Gastrocnemius medialis (tissue), 4 donors: ENCODE data around the gene FASTKD2. TPM values are rescaled to one million over a fixed set of nuclear protein-coding genes. Genes with fewer than 3 reads are reported as not detected.
"Not testable (repeated sequence)": the region's sequence is repeated elsewhere in the genome, so short reads cannot be mapped to it uniquely, and the experiment has no call there.

ENCODE experiments used
- ATAC-seq, 2 donors: fragments of 150-250 bp; one replicate each; pipeline ENCODE4 v1.9.1; 2016
- DNase-seq, 2 donors: peaks; one replicate each; pipeline ENCODE4 v3.0.0-alpha.2; 2019
- H3K27ac ChIP-seq, 4 donors: fragments of 200-600 bp; sonication (generic); 1 replicate in 1 of 4; 2 replicates in 3 of 4; pipeline ENCODE4 v1.5.1; 2016 to 2018; ENCODE audit warnings: mild to moderate bottlenecking in 2 of 4, moderate library complexity in 1 of 4
- H3K27me3 ChIP-seq, 3 donors: fragments of 200-600 bp; sonication (generic) in 2 of 3; 1 replicate in 1 of 3; 2 replicates in 2 of 3; pipeline versions ENCODE4 v1.5.1 to v1.6.0; 2016 to 2019; ENCODE audit warnings: mild to moderate bottlenecking in 1 of 3, moderate library complexity in 1 of 3
- H3K36me3 ChIP-seq, 2 donors: fragments of 200-600 bp; sonication (generic) in 1 of 2; one replicate each; pipeline ENCODE4 v1.5.1; 2017 to 2018
- H3K4me1 ChIP-seq, 2 donors: fragments of 200-600 bp; sonication (generic) in 1 of 2; one replicate each; pipeline ENCODE4 v1.5.1; 2016 to 2017; ENCODE audit warnings: mild to moderate bottlenecking in 2 of 2
- H3K4me3 ChIP-seq, 4 donors: fragments of 200-600 bp; sonication (generic) in 3 of 4; 1 replicate in 1 of 4; 2 replicates in 3 of 4; pipeline ENCODE4 v1.5.1; 2016 to 2019; ENCODE audit warnings: mild to moderate bottlenecking in 2 of 4
- H3K9me3 ChIP-seq, 3 donors: fragments of 200-600 bp; sonication (generic) in 2 of 3; 1 replicate in 1 of 3; 2 replicates in 2 of 3; pipeline ENCODE4 v1.5.1; 2016 to 2019
- POLR2A ChIP-seq, 2 donors: fragments of 450-650 bp; IDR thresholded peaks; one replicate each; pipeline ENCODE4 v1.6.1; 2017; ENCODE audit warnings: antibody characterized with exemption in 2 of 2, mild to moderate bottlenecking in 2 of 2, moderate library complexity in 2 of 2
- in situ Hi-C, 4 donors: fragments of 200-750 bp; cut with MboI; loops; one replicate each; pipeline versions ENCODE4 v1.15.0 to v1.8.0; 2017; ENCODE audit warnings: low sequenced_read_pairs in 4 of 4
- intact Hi-C: fragments of 100-400 bp; cut with DNase I; formaldehyde crosslinking; loops from one replicate; pipeline ENCODE4 v1.15.1; 2023; ENCODE audit warnings: low total_unique reads
- total RNA-seq, 4 donors: library from RNA; depleted of rRNA; stranded (reverse); fragments of >200 nt; gene quantifications; one replicate each; pipeline versions ENCODE4 v1.1.0 to v1.2.3, GENCODE V29; 2016
- TF ChIP-seq, protein P1 (sequence below), 5 experiments: fragments of 450-650 bp in 3 of 5; fragments of 200-600 bp in 2 of 5; sonication (generic) in 2 of 5; IDR thresholded peaks in 4 of 5; conservative IDR thresholded peaks in 1 of 5; 1 replicate in 4 of 5; 2 replicates in 1 of 5; pipeline ENCODE4 v1.5.1; 2016 to 2019; ENCODE audit warnings: antibody characterized with exemption in 5 of 5, mild to moderate bottlenecking in 3 of 5, moderate library complexity in 3 of 5

FASTKD2 gene
- total RNA-seq, 4 donors from 2014 or later, result 42.9 to 68.6 (median 54.9) TPM

DNA sequence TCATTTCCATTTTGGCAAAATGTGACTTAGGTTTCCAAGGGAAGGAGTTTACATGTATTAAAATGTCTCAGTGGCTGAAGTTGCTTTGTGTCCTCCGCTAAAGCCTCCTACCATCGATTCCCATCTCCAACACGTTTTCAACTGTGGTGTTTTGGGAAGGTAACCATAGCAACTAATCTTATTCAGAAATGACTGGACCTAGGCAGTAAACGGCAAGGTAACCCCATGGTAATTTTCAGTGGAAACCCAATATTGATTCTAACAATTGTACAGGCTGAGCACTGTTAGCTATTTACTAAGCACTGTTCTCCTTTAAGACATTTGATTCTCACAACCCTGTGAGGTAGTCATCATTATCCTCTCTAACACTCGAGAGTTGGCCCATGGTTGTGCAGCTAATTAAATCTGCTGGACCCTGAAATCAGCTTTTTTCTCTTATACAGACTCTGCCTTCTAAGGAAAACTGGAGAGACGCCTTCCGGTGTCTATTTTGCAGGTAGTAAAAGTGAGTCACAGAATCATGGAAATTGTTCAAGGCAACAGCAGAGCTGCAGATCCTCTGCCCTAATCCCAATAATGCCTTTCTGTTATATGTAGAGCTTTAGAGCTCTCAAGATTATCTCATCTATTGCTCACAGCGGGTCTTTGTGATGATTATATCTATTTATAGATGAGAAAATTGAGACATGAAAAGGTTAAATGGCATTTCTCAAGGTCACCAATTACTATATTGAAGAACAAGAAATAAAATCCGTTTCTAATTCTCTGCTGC lies 36.2 kb downstream of the FASTKD2 start:
- Histone ChIP-seq H3K36me3 (no peaks in the 10 kb centered on the region), H3K27me3 (no peaks in the 10 kb centered on the region), H3K4me1 (peaks cover 0 to 10% of the 10 kb centered on the region in 2 donors), H3K9me3 (no peaks in the 10 kb centered on the region), H3K4me3 (no peak overlapping the region), H3K27ac (no peak overlapping the region)
- no peak for ATAC-seq
- in situ Hi-C loops, result loop anchor here in 1 of 4 donors (5.0 kb wide), 1 partner anchor 671 kb away; no protein-coding TSS in a partner anchor
- intact Hi-C loops, result loop anchor here (2.0 to 10.0 kb wide), 2 partner anchors 183 to 675 kb away; no protein-coding TSS in a partner anchor
- no peak for DNase-seq
- TF ChIP-seq, protein P1, sequence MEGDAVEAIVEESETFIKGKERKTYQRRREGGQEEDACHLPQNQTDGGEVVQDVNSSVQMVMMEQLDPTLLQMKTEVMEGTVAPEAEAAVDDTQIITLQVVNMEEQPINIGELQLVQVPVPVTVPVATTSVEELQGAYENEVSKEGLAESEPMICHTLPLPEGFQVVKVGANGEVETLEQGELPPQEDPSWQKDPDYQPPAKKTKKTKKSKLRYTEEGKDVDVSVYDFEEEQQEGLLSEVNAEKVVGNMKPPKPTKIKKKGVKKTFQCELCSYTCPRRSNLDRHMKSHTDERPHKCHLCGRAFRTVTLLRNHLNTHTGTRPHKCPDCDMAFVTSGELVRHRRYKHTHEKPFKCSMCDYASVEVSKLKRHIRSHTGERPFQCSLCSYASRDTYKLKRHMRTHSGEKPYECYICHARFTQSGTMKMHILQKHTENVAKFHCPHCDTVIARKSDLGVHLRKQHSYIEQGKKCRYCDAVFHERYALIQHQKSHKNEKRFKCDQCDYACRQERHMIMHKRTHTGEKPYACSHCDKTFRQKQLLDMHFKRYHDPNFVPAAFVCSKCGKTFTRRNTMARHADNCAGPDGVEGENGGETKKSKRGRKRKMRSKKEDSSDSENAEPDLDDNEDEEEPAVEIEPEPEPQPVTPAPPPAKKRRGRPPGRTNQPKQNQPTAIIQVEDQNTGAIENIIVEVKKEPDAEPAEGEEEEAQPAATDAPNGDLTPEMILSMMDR (IDR thresholded peaks at IDR 0.05 in 4 of 5, conservative IDR thresholded peaks at IDR 0.05 in 1 of 5), result no peak
- no peak for TF ChIP-seq POLR2A (IDR thresholded peaks at IDR 0.05)

DNA sequence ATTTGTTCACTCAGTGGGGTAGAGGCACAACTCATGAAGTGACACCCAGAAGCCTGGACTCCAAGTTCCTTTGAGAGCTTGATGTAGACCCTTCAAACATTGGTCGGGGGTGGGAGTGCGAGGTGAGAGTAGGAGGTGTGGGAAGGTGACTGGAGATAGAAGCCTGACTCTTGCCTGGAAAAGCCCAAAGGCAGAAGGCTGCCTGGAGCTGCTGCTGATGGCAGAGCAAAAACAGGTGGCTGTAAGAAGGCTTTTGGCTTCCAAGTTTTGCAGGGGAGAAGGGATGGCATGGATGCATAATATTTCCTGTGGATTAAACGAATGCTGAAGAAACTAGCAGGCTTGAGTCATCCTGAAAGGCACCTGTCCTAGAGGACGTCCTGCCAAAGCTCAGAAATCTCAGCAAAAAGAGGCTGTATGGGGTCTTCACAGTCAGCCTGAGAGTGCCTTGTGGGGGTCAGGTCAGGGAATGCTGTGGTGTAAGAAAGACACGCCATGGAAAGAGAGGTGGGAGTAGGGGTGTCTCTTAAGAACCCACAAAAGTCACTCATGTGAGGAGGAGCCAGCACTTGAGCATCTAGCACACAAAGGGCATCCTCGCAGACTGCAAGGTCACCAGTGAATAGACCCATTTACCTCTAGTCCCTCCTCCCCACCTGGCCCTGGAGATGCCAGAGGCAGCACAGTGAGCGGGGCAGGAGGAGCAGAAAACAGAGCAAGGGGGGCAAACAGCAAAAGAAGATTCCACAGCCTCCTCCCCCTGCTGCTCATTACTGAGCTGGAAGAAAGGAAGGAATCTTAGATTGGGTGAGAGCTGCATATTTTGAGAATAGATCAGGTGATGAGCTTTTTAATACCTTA lies 37.5 kb downstream of the FASTKD2 start:
- H3K4me1 ChIP-seq, result peaks cover 0 to 10% of the 10 kb centered on the region in 2 donors
- H3K9me3 ChIP-seq, result no peaks in the 10 kb centered on the region
- TF ChIP-seq, protein P1 (IDR thresholded peaks at IDR 0.05 in 4 of 5, conservative IDR thresholded peaks at IDR 0.05 in 1 of 5), result no peak
- no peak for TF ChIP-seq POLR2A (IDR thresholded peaks at IDR 0.05)
- H3K27ac ChIP-seq, result no peak overlapping the region
- in situ Hi-C loops (loop anchor here in 1 of 4 donors (5.0 kb wide), 1 partner anchor 669 kb away; no protein-coding TSS in a partner anchor), intact Hi-C loops (loop anchor here (10.0 kb wide), 1 partner anchor 182 kb away; no protein-coding TSS in a partner anchor)
- no peaks in the 10 kb centered on the region for H3K36me3 ChIP-seq
- DNase-seq, result no peak
- ATAC-seq, result no peak
- no peaks in the 10 kb centered on the region for H3K27me3 ChIP-seq
- H3K4me3 ChIP-seq, result no peak overlapping the region

- no peak for ATAC-seq
- peak overlapping the region in 1 of 4 donors; percentile 52 for H3K27ac ChIP-seq
- H3K36me3 ChIP-seq, result no peaks in the 10 kb centered on the region
- peaks cover 0 to 10% of the 10 kb centered on the region in 2 donors for H3K4me1 ChIP-seq
- H3K9me3 ChIP-seq, result no peaks in the 10 kb centered on the region
- in situ Hi-C loops (loop anchor here in 1 of 4 donors (5.0 kb wide), 1 partner anchor 668 kb away; no protein-coding TSS in a partner anchor), intact Hi-C loops (loop anchor here (10.0 kb wide), 1 partner anchor 180 kb away; no protein-coding TSS in a partner anchor)
- no peaks in the 10 kb centered on the region for H3K27me3 ChIP-seq
- no peak for TF ChIP-seq POLR2A (IDR thresholded peaks at IDR 0.05)
- TF ChIP-seq, protein P1 (IDR thresholded peaks at IDR 0.05 in 4 of 5, conservative IDR thresholded peaks at IDR 0.05 in 1 of 5), result no peak
- H3K4me3 ChIP-seq, result no peak overlapping the region
- no peak for DNase-seq
These were observed 38.9 kb downstream of the FASTKD2 start for GRCh38 chr2:206804326-206804725.

- H3K27me3 ChIP-seq, result no peaks in the 10 kb centered on the region
- no peak overlapping the region for H3K4me3 ChIP-seq
- no peaks in the 10 kb centered on the region for H3K36me3 ChIP-seq
- in situ Hi-C loops (no loop called here), intact Hi-C loops (loop anchor here (10.0 kb wide), 1 partner anchor 179 kb away; no protein-coding TSS in a partner anchor)
- peaks cover 0 to 1% of the 10 kb centered on the region in 2 donors for H3K4me1 ChIP-seq
- no peaks in the 10 kb centered on the region for H3K9me3 ChIP-seq
- no peak overlapping the region for H3K27ac ChIP-seq
- no peak for ATAC-seq
- no peak for DNase-seq
- TF ChIP-seq POLR2A (IDR thresholded peaks at IDR 0.05), result no peak
- TF ChIP-seq, protein P1 (IDR thresholded peaks at IDR 0.05 in 4 of 5, conservative IDR thresholded peaks at IDR 0.05 in 1 of 5), result no peak
These were observed 40.6 kb downstream of the FASTKD2 start for GRCh38 chr2:206805887-206806607.

DNA sequence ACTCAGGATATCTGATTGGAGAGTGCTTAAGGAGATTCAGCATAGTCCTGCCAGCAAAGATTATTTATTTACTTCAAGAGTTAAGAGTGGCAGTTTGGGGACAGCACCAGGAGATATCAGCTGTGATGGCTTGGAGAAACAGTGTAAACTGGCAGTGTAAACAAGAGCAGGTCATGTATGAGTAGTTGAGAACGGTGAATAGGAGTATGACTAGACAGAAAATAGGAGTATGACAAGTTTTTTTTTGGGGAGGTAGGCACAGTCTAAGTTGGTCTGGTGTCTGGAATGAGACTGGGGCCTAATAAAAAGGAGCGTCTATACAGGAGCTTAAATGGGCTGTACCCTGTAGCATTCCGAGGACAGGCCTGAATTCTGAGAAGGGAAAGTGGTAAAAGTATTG lies 42.2 kb downstream of the FASTKD2 start:
- intact Hi-C loops, result loop anchor here (10.0 kb wide), 1 partner anchor 177 kb away; no protein-coding TSS in a partner anchor
- H3K4me1 ChIP-seq, H3K9me3 ChIP-seq, H3K27me3 ChIP-seq, in situ Hi-C loops, H3K27ac ChIP-seq, H3K36me3 ChIP-seq, ATAC-seq, H3K4me3 ChIP-seq, DNase-seq: not testable (repeated sequence)

DNA sequence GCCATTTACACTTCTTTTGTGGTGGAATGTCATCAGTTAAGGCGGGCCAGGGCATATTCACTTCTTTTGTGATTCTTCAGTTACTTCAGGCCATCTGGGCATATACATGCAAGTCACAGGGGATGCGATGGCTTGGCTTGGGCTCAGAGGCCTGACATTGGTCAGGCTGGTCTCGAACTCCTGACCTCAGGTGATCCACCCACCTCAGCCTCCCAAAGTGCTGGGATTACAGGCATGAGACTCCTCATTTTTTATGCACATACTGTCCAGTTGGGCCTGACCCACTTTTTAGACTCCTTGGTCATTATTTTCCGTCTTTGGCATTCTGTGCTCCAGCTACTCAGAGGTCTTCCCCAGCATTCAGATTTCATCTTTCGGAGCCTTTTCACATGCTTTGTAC lies 47.1 kb downstream of the FASTKD2 start:
- H3K4me1 ChIP-seq, H3K4me3 ChIP-seq, H3K9me3 ChIP-seq, H3K36me3 ChIP-seq, H3K27ac ChIP-seq, intact Hi-C loops, ATAC-seq, DNase-seq, in situ Hi-C loops, H3K27me3 ChIP-seq: not testable (repeated sequence)
